Endodermal cell (in vitro differentiated cells): Measurements from ENCODE around the gene SUMO3. TPM values are rescaled to one million over a fixed set of nuclear protein-coding genes. Genes with fewer than 3 reads are reported as not detected.

Source experiments
- DNase-seq: peaks from one replicate; pipeline ENCODE4 v3.0.0-alpha.2; 2017
- H3K27ac ChIP-seq: 2 replicates; pipeline ENCODE4 v1.5.1; 2013; ENCODE audit warnings: mild to moderate bottlenecking, low read depth, low read length, moderate library complexity
- H3K27me3 ChIP-seq: 2 replicates; pipeline ENCODE4 v1.6.1; 2013; ENCODE audit warnings: mild to moderate bottlenecking, low read length, moderate library complexity; ENCODE audit not compliant: insufficient read depth, control insufficient read depth, poor library complexity, severe bottlenecking
- H3K36me3 ChIP-seq: 2 replicates; pipeline ENCODE4 v1.7.0; 2013; ENCODE audit warnings: mild to moderate bottlenecking, low read length, moderate library complexity; ENCODE audit not compliant: control insufficient read depth, insufficient read depth
- H3K4me1 ChIP-seq: one replicate; pipeline ENCODE4 v1.7.0; 2013; ENCODE audit warnings: low read length; ENCODE audit not compliant: control insufficient read depth, insufficient read depth
- H3K4me3 ChIP-seq: 2 replicates; pipeline ENCODE4 v1.5.1; 2013; ENCODE audit warnings: mild to moderate bottlenecking, low read length, moderate library complexity
- H3K9ac ChIP-seq: 2 replicates; pipeline ENCODE4 v1.6.1; 2013; ENCODE audit warnings: mild to moderate bottlenecking, low read length, moderate library complexity; ENCODE audit not compliant: poor library complexity, severe bottlenecking; ENCODE audit errors: extremely low read depth
- H3K9me3 ChIP-seq: 2 replicates; pipeline ENCODE4 v1.6.1; 2013; ENCODE audit warnings: mild to moderate bottlenecking, low read length, moderate library complexity; ENCODE audit not compliant: control insufficient read depth
- H3K27ac Mint-ChIP-seq: 2 replicates; pipeline ENCODE4 v1.8.0; 2020; ENCODE audit warnings: mixed read lengths
- H3K27me3 Mint-ChIP-seq: 2 replicates; pipeline ENCODE4 v1.8.0; 2021; ENCODE audit warnings: mild to moderate bottlenecking, mixed read lengths; ENCODE audit not compliant: insufficient read depth
- H3K36me3 Mint-ChIP-seq: 2 replicates; pipeline ENCODE4 v1.8.0; 2020; ENCODE audit warnings: low read depth, mixed read lengths
- H3K4me1 Mint-ChIP-seq: 2 replicates; pipeline ENCODE4 v1.8.0; 2020; ENCODE audit warnings: mixed read lengths
- H3K4me3 Mint-ChIP-seq: 2 replicates; pipeline ENCODE4 v1.8.0; 2020; ENCODE audit warnings: mild to moderate bottlenecking, moderate library complexity, mixed read lengths
- H3K9me3 Mint-ChIP-seq: 2 replicates; pipeline ENCODE4 v1.8.0; 2020; ENCODE audit warnings: mild to moderate bottlenecking, mixed read lengths
- WGBS, 2 experiments: methylation state at CpG; one replicate each; pipeline versions ENCODE4 v1.1.5 to v1.1.7; 2013; ENCODE audit warnings: missing lambda C conversion rate in 2 of 2, mixed read lengths in 1 of 2; ENCODE audit not compliant: insufficient coverage in 1 of 2, insufficient read length in 1 of 2; 5-methylcytosine and 5-hydroxymethylcytosine counted together
- total RNA-seq, 2 donors: library from RNA; stranded (reverse); fragmentation: NEBNext Ultra II Directional in 1 of 2; extraction: Animal tissue kit (Norgen Biotek cat#: 25700) in 1 of 2; gene quantifications; 2 replicates in 1 of 2; 3 replicates in 1 of 2; pipeline ENCODE4 v1.2.1, GENCODE V29; 2021
- TF ChIP-seq, protein P1 (sequence below): fragments of 200-600 bp; sonication (generic); conservative IDR thresholded peaks from 2 replicates; pipeline ENCODE4 v1.5.0; 2021; ENCODE audit warnings: antibody characterized with exemption, mild to moderate bottlenecking

Gene SUMO3
- total RNA-seq, 2 donors from 2014 or later = 79.5 to 96.4 TPM

DNA sequence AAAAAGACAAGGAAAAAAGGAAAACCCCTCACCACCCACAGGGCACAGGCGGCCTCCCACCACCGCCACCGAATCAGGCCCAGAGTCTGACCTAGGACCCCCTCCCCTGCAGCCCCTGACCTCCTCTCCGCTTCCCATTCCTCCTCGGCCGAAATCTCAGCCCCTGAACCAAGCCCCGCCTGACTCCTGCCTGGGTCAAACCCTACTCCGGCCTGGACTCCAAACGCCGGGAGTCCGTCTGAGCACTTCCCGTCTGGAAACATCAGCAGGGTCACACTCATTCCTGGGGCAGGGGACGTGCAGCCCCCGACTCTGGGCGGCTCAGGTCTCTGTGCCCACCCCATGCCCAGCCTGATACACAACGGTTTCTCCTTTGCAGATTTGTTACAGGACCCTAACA, 26.4 kb upstream of the SUMO3 start:
- no peak overlapping the region for H3K27ac ChIP-seq
- DNase-seq = peak; percentile 72
- no peak overlapping the region for H3K9ac ChIP-seq
- Mint-ChIP-seq H3K4me1 (peaks cover 12% of the 10 kb centered on the region), H3K36me3 (peaks cover 8% of the 10 kb centered on the region), H3K27ac (no peak overlapping the region), H3K4me3 (peak overlapping the region; percentile 44), H3K27me3 (no peaks in the 10 kb centered on the region), H3K9me3 (no peaks in the 10 kb centered on the region)
- TF ChIP-seq, protein P1, sequence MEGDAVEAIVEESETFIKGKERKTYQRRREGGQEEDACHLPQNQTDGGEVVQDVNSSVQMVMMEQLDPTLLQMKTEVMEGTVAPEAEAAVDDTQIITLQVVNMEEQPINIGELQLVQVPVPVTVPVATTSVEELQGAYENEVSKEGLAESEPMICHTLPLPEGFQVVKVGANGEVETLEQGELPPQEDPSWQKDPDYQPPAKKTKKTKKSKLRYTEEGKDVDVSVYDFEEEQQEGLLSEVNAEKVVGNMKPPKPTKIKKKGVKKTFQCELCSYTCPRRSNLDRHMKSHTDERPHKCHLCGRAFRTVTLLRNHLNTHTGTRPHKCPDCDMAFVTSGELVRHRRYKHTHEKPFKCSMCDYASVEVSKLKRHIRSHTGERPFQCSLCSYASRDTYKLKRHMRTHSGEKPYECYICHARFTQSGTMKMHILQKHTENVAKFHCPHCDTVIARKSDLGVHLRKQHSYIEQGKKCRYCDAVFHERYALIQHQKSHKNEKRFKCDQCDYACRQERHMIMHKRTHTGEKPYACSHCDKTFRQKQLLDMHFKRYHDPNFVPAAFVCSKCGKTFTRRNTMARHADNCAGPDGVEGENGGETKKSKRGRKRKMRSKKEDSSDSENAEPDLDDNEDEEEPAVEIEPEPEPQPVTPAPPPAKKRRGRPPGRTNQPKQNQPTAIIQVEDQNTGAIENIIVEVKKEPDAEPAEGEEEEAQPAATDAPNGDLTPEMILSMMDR = no peak
- no peaks in the 10 kb centered on the region for H3K27me3 ChIP-seq
- no peaks in the 10 kb centered on the region for H3K4me1 ChIP-seq
- H3K4me3 ChIP-seq = no peak overlapping the region
- peaks cover 3% of the 10 kb centered on the region for H3K36me3 ChIP-seq
- no peaks in the 10 kb centered on the region for H3K9me3 ChIP-seq
- 84 to 85% methylated on average over 8 to 16 of the region's 16 CpGs for whole genome bisulfite sequencing, 2 experiments

- H3K9me3 ChIP-seq = no peaks in the 10 kb centered on the region
- H3K27me3 ChIP-seq = no peaks in the 10 kb centered on the region
- H3K4me1 ChIP-seq = no peaks in the 10 kb centered on the region
- H3K9me3 Mint-ChIP-seq = no peaks in the 10 kb centered on the region
- DNase-seq = no peak
- H3K4me3 Mint-ChIP-seq = no peak overlapping the region
- H3K36me3 ChIP-seq = no peaks in the 10 kb centered on the region
- no peak overlapping the region for H3K27ac Mint-ChIP-seq
- H3K36me3 Mint-ChIP-seq = no peaks in the 10 kb centered on the region
- H3K27me3 Mint-ChIP-seq = no peaks in the 10 kb centered on the region
- H3K4me1 Mint-ChIP-seq = peaks cover 12% of the 10 kb centered on the region
- H3K9ac ChIP-seq = no peak overlapping the region
- WGBS, 2 experiments = 91 to 98% methylated on average over 16 to 23 of the region's 23 CpGs
- H3K4me3 ChIP-seq = no peak overlapping the region
- H3K27ac ChIP-seq = no peak overlapping the region
- TF ChIP-seq, protein P1 = no peak
Observed at GRCh38 chr21:44842721-44843445, 25.0 kb upstream of the SUMO3 start.

DNA sequence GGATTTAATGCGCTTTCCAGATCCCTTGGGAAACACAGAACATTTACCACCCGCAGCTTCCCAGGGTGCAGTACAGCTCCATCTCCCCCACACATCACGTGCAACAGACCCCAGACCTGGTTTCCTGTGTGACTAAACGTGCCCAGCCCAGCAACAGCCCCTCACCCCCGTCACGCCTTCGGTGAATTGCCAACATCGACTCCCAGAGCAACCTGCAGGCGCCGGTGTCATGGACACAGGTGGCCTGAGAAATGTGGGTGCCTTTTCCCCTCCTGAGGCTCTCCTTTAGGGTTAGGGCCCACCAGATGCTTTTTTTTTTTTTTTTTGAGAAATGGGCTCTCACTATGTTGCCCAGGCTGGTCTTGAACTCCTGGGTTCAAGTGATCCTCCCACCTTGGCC, 24.2 kb upstream of the SUMO3 start:
- no peaks in the 10 kb centered on the region for H3K27me3 Mint-ChIP-seq
- 90 to 94% methylated on average over 7 to 10 of the region's 10 CpGs for WGBS, 2 experiments
- no peak overlapping the region for H3K27ac Mint-ChIP-seq
- Histone ChIP-seq H3K9me3 (no peaks in the 10 kb centered on the region), H3K36me3 (no peaks in the 10 kb centered on the region), H3K9ac (no peak overlapping the region), H3K27me3 (no peaks in the 10 kb centered on the region), H3K27ac (no peak overlapping the region), H3K4me3 (no peak overlapping the region), H3K4me1 (no peaks in the 10 kb centered on the region)
- no peak overlapping the region for H3K4me3 Mint-ChIP-seq
- DNase-seq = no peak
- no peaks in the 10 kb centered on the region for H3K36me3 Mint-ChIP-seq
- peaks cover 12% of the 10 kb centered on the region for H3K4me1 Mint-ChIP-seq
- H3K9me3 Mint-ChIP-seq = no peaks in the 10 kb centered on the region
- TF ChIP-seq, protein P1 = no peak
